Measurements from ENCODE around the gene WASL. TPM values are rescaled to one million over a fixed set of nuclear protein-coding genes. Genes with fewer than 3 reads are reported as not detected.
A peak's percentile ranks its signal among the peaks of the same experiment; 100 is the strongest.

WASL gene
- total RNA-seq, 4 donors from 2014 or later, result 32.6 to 40.0 (median 37.3) TPM

GRCh38 chr7:123687727-123688126, 61.1 kb downstream of the WASL start:
- Histone ChIP-seq H3K4me1 (peaks cover 0 to 5% (median 0%) of the 10 kb centered on the region in 4 donors), H3K27me3 (no peaks in the 10 kb centered on the region), H3K4me3 (no peak overlapping the region), H3K9me3 (no peaks in the 10 kb centered on the region), H3K27ac (no peak overlapping the region), H3K36me3 (peaks cover 0 to 68% (median 5%) of the 10 kb centered on the region in 3 donors)
- TF ChIP-seq EP300 (IDR thresholded peaks at IDR 0.05) (no peak), POLR2A (IDR thresholded peaks at IDR 0.05) (no peak), CTCF (IDR thresholded peaks at IDR 0.05) (no peak)
- no peak for DNase-seq (ENCODE audit: low spot score in 2 of 2)
- WGBS, 2 donors, result 93 to 97% methylated on average over 1 of the region's 1 CpG

- Histone ChIP-seq H3K36me3 (peaks cover 0 to 63% (median 0%) of the 10 kb centered on the region in 3 donors), H3K9me3 (no peaks in the 10 kb centered on the region), H3K4me1 (peaks cover 0 to 10% (median 0%) of the 10 kb centered on the region in 4 donors), H3K27me3 (no peaks in the 10 kb centered on the region), H3K27ac (no peak overlapping the region), H3K4me3 (no peak overlapping the region)
- WGBS, 2 donors, result 95 to 96% methylated on average over 2 of the region's 2 CpGs
- no peak for TF ChIP-seq EP300 (IDR thresholded peaks at IDR 0.05)
- no peak for TF ChIP-seq CTCF (IDR thresholded peaks at IDR 0.05)
- no peak for TF ChIP-seq POLR2A (IDR thresholded peaks at IDR 0.05)
- DNase-seq (ENCODE audit: low spot score in 2 of 2), result no peak
Observed at GRCh38 chr7:123687161-123687560, 61.6 kb downstream of the WASL start.

- H3K27me3 ChIP-seq, result no peaks in the 10 kb centered on the region
- peaks cover 0 to 36% (median 0%) of the 10 kb centered on the region in 3 donors for H3K36me3 ChIP-seq
- DNase-seq (ENCODE audit: low spot score in 2 of 2), result peak in 1 of 2 donors; percentile 59
- H3K4me1 ChIP-seq, result peaks cover 0 to 13% (median 0%) of the 10 kb centered on the region in 4 donors
- no peak overlapping the region for H3K4me3 ChIP-seq
- no peaks in the 10 kb centered on the region for H3K9me3 ChIP-seq
- no peak overlapping the region for H3K27ac ChIP-seq
- peak; percentile 33 to 60 (median 46) for TF ChIP-seq CTCF (IDR thresholded peaks at IDR 0.05)
- no peak for TF ChIP-seq POLR2A (IDR thresholded peaks at IDR 0.05)
- no peak for TF ChIP-seq EP300 (IDR thresholded peaks at IDR 0.05)
- 74 to 86% methylated on average over 1 of the region's 1 CpG for WGBS, 2 donors
Observed at GRCh38 chr7:123682690-123683089, 66.1 kb downstream of the WASL start.

- WGBS, 2 donors, result 40 to 42% methylated on average over 2 of the region's 2 CpGs
- no peak for TF ChIP-seq CTCF (IDR thresholded peaks at IDR 0.05)
- no peak for TF ChIP-seq POLR2A (IDR thresholded peaks at IDR 0.05)
- Histone ChIP-seq H3K36me3 (peaks cover 0 to 26% (median 0%) of the 10 kb centered on the region in 3 donors), H3K27ac (no peak overlapping the region), H3K4me1 (peaks cover 0 to 13% (median 0%) of the 10 kb centered on the region in 4 donors), H3K9me3 (no peaks in the 10 kb centered on the region), H3K27me3 (no peaks in the 10 kb centered on the region), H3K4me3 (no peak overlapping the region)
- no peak for DNase-seq (ENCODE audit: low spot score in 2 of 2)
Observed at GRCh38 chr7:123681561-123681960, 67.2 kb downstream of the WASL start.

GRCh38 chr7:123680580-123680979, 68.2 kb downstream of the WASL start:
- Histone ChIP-seq H3K4me3 (no peak overlapping the region), H3K27ac (no peak overlapping the region), H3K27me3 (no peaks in the 10 kb centered on the region), H3K36me3 (peaks cover 0 to 24% (median 0%) of the 10 kb centered on the region in 3 donors), H3K9me3 (no peaks in the 10 kb centered on the region), H3K4me1 (peaks cover 0 to 13% (median 0%) of the 10 kb centered on the region in 4 donors)
- 92 to 98% methylated on average over 3 of the region's 3 CpGs for WGBS, 2 donors
- TF ChIP-seq POLR2A (IDR thresholded peaks at IDR 0.05) (no peak), EP300 (IDR thresholded peaks at IDR 0.05) (no peak), CTCF (IDR thresholded peaks at IDR 0.05) (no peak)
- no peak for DNase-seq (ENCODE audit: low spot score in 2 of 2)

All from tibial nerve (tissue), 4 donors.